ENCODE data around the gene KCND3.

The KCND3 gene

GRCh38 chr1:111831153-111831552 is 158.3 kb downstream of the KCND3 start:
- Histone ChIP-seq H2AFZ (ENCODE audit: low read depth, low read length) (no peak overlapping the region), H3K4me2 (ENCODE audit: low read length) (no peak overlapping the region), H4K20me1 (ENCODE audit: insufficient read depth, low read length) (no peaks in the 10 kb centered on the region), H3K27me3 (ENCODE audit: low read depth, low read length) (no peaks in the 10 kb centered on the region), H3K9me3 (ENCODE audit: insufficient read depth, low read length) (no peaks in the 10 kb centered on the region), H3K27ac (ENCODE audit: low read length) (no peak overlapping the region), H3K9ac (ENCODE audit: low read length) (no peak overlapping the region), H3K4me3 (ENCODE audit: low read length) (no peak overlapping the region), H3K4me1 (ENCODE audit: low read length) (no peaks in the 10 kb centered on the region), H3K36me3 (replicated peaks; ENCODE audit: low read depth, low read length) (no peaks in the 10 kb centered on the region), H3K79me2 (ENCODE audit: low read length) (no peaks in the 10 kb centered on the region)
- TF ChIP-seq EZH2phosphoT487 (IDR thresholded peaks at IDR 0.05; ENCODE audit: low read depth): no peak
- no peak for TF ChIP-seq CTCF (IDR thresholded peaks at IDR 0.05; ENCODE audit: low read depth, low read length)

- peaks cover 12% of the 10 kb centered on the region for H3K27me3 ChIP-seq (ENCODE audit: low read depth, low read length)
- H3K9me3 ChIP-seq (ENCODE audit: insufficient read depth, low read length): no peaks in the 10 kb centered on the region
- H2AFZ ChIP-seq (ENCODE audit: low read depth, low read length): no peak overlapping the region
- H3K4me1 ChIP-seq (ENCODE audit: low read length): no peaks in the 10 kb centered on the region
- H3K79me2 ChIP-seq (ENCODE audit: low read length): no peaks in the 10 kb centered on the region
- no peaks in the 10 kb centered on the region for H4K20me1 ChIP-seq (ENCODE audit: insufficient read depth, low read length)
- H3K4me3 ChIP-seq (ENCODE audit: low read length): no peak overlapping the region
- no peak overlapping the region for H3K27ac ChIP-seq (ENCODE audit: low read length)
- TF ChIP-seq EZH2phosphoT487 (IDR thresholded peaks at IDR 0.05; ENCODE audit: low read depth): no peak
- no peak for TF ChIP-seq CTCF (IDR thresholded peaks at IDR 0.05; ENCODE audit: low read depth, low read length)
- no peak overlapping the region for H3K9ac ChIP-seq (ENCODE audit: low read length)
- no peaks in the 10 kb centered on the region for H3K36me3 ChIP-seq (replicated peaks; ENCODE audit: low read depth, low read length)
- no peak overlapping the region for H3K4me2 ChIP-seq (ENCODE audit: low read length)
Observed at GRCh38 chr1:111827946-111828345, 161.5 kb downstream of the KCND3 start.

- Histone ChIP-seq H3K79me2 (ENCODE audit: low read length) (no peaks in the 10 kb centered on the region), H3K9me3 (ENCODE audit: insufficient read depth, low read length) (no peaks in the 10 kb centered on the region), H2AFZ (ENCODE audit: low read depth, low read length) (no peak overlapping the region), H3K9ac (ENCODE audit: low read length) (no peak overlapping the region), H3K36me3 (replicated peaks; ENCODE audit: low read depth, low read length) (no peaks in the 10 kb centered on the region), H3K4me3 (ENCODE audit: low read length) (no peak overlapping the region), H3K27ac (ENCODE audit: low read length) (no peak overlapping the region), H3K4me2 (ENCODE audit: low read length) (no peak overlapping the region), H3K27me3 (ENCODE audit: low read depth, low read length) (peaks cover 12% of the 10 kb centered on the region), H4K20me1 (ENCODE audit: insufficient read depth, low read length) (no peaks in the 10 kb centered on the region), H3K4me1 (ENCODE audit: low read length) (no peaks in the 10 kb centered on the region)
- TF ChIP-seq EZH2phosphoT487 (IDR thresholded peaks at IDR 0.05; ENCODE audit: low read depth): no peak
- TF ChIP-seq CTCF (IDR thresholded peaks at IDR 0.05; ENCODE audit: low read depth, low read length): no peak
Observed at GRCh38 chr1:111826278-111826677, 163.2 kb downstream of the KCND3 start.

- no peak overlapping the region for H3K27ac ChIP-seq (ENCODE audit: low read length)
Observed at GRCh38 chr1:111825217-111825616, 164.3 kb downstream of the KCND3 start.

More at GRCh38 chr1:111825217-111825616, 164.3 kb downstream of the KCND3 start:
- Histone ChIP-seq H2AFZ (ENCODE audit: low read depth, low read length) (no peak overlapping the region), H4K20me1 (ENCODE audit: insufficient read depth, low read length) (no peaks in the 10 kb centered on the region), H3K9me3 (ENCODE audit: insufficient read depth, low read length) (no peaks in the 10 kb centered on the region), H3K4me3 (ENCODE audit: low read length) (no peak overlapping the region), H3K4me2 (ENCODE audit: low read length) (no peak overlapping the region), H3K79me2 (ENCODE audit: low read length) (no peaks in the 10 kb centered on the region), H3K4me1 (ENCODE audit: low read length) (no peaks in the 10 kb centered on the region), H3K36me3 (replicated peaks; ENCODE audit: low read depth, low read length) (no peaks in the 10 kb centered on the region), H3K27me3 (ENCODE audit: low read depth, low read length) (peaks cover 12% of the 10 kb centered on the region), H3K9ac (ENCODE audit: low read length) (no peak overlapping the region)
- TF ChIP-seq CTCF (IDR thresholded peaks at IDR 0.05; ENCODE audit: low read depth, low read length) (no peak), EZH2phosphoT487 (IDR thresholded peaks at IDR 0.05; ENCODE audit: low read depth) (no peak)
